ENCODE measurements around the gene PLAC9.

GRCh38 chr10:80168679-80169380, 36.3 kb downstream of the PLAC9 start:
- TF ChIP-seq, protein P1, sequence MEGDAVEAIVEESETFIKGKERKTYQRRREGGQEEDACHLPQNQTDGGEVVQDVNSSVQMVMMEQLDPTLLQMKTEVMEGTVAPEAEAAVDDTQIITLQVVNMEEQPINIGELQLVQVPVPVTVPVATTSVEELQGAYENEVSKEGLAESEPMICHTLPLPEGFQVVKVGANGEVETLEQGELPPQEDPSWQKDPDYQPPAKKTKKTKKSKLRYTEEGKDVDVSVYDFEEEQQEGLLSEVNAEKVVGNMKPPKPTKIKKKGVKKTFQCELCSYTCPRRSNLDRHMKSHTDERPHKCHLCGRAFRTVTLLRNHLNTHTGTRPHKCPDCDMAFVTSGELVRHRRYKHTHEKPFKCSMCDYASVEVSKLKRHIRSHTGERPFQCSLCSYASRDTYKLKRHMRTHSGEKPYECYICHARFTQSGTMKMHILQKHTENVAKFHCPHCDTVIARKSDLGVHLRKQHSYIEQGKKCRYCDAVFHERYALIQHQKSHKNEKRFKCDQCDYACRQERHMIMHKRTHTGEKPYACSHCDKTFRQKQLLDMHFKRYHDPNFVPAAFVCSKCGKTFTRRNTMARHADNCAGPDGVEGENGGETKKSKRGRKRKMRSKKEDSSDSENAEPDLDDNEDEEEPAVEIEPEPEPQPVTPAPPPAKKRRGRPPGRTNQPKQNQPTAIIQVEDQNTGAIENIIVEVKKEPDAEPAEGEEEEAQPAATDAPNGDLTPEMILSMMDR (IDR thresholded peaks at IDR 0.05), result no peak; the same call in 1 of the 2 replicates
- TF ChIP-seq POLR2AphosphoS5 (IDR thresholded peaks at IDR 0.05; ENCODE audit: low read depth, low read length) (no peak), SIN3A (IDR thresholded peaks at IDR 0.05; ENCODE audit: borderline replicate concordance, insufficient read depth, low read depth, low read length) (no peak)
- TF ChIP-seq, protein P2, sequence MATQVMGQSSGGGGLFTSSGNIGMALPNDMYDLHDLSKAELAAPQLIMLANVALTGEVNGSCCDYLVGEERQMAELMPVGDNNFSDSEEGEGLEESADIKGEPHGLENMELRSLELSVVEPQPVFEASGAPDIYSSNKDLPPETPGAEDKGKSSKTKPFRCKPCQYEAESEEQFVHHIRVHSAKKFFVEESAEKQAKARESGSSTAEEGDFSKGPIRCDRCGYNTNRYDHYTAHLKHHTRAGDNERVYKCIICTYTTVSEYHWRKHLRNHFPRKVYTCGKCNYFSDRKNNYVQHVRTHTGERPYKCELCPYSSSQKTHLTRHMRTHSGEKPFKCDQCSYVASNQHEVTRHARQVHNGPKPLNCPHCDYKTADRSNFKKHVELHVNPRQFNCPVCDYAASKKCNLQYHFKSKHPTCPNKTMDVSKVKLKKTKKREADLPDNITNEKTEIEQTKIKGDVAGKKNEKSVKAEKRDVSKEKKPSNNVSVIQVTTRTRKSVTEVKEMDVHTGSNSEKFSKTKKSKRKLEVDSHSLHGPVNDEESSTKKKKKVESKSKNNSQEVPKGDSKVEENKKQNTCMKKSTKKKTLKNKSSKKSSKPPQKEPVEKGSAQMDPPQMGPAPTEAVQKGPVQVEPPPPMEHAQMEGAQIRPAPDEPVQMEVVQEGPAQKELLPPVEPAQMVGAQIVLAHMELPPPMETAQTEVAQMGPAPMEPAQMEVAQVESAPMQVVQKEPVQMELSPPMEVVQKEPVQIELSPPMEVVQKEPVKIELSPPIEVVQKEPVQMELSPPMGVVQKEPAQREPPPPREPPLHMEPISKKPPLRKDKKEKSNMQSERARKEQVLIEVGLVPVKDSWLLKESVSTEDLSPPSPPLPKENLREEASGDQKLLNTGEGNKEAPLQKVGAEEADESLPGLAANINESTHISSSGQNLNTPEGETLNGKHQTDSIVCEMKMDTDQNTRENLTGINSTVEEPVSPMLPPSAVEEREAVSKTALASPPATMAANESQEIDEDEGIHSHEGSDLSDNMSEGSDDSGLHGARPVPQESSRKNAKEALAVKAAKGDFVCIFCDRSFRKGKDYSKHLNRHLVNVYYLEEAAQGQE (IDR thresholded peaks at IDR 0.05; ENCODE audit: insufficient read depth in 1 of 2, low read depth in 2 of 2, low read length in 1 of 2), result no peak
